K562 (cell line): ENCODE measurements around the gene MPPED1. TPM values are rescaled to one million over a fixed set of nuclear protein-coding genes. Genes with fewer than 3 reads are reported as not detected.

Experiments used
- ATAC-seq: fragments of 200-7000 bp; cut with Tn5 transposase; 3 replicates; pipeline ENCODE4 v1.9.1; 2020; ENCODE audit warnings: moderate library complexity
- BruUV-seq: library from RNA; stranded (reverse); fragments of 400-500 nt; replicated peaks from 2 replicates; lab custom pipeline; 2021; lab: Mats Ljungman, UMichigan
- CTCF ChIA-PET: fragments of 300-600 bp; formaldehyde crosslinking; extraction: SDS; loops from one replicate; lab custom pipeline; 2021; ENCODE audit warnings: low intra/inter-chr PET ratio; lab: Yijun Ruan, JAX
- POLR2A ChIA-PET: fragments of 300-600, 350-650 bp; sonication (Branson Sonifier 250); formaldehyde crosslinking; extraction: SDS; loops from one replicate; lab custom pipeline; 2021; ENCODE audit warnings: antibody characterized with exemption, inconsistent platforms; lab: Yijun Ruan, JAX
- DNase-seq, 4 experiments: peaks; one replicate each; pipeline versions ENCODE4 v3.0.0 to v3.0.0-alpha.2; 2011 to 2018; ENCODE audit warnings: low spot score in 3 of 4, mixed read lengths in 3 of 4; ENCODE audit errors: extremely low read depth in 1 of 4
- FAIRE-seq: peaks from 2 replicates; lab custom pipeline; 2011; peaks lifted over from hg19 to GRCh38; lab: Jason Lieb, UNC
- H2AFZ ChIP-seq: 2 replicates; pipeline ENCODE4 v1.6.0; 2011; ENCODE audit warnings: low read depth, low read length, control low read depth, inconsistent platforms
- H3K27ac ChIP-seq: fragments of 200-600 bp; 3 replicates; pipeline ENCODE4 v1.8.0; 2011; ENCODE audit warnings: low read depth, mild to moderate bottlenecking, control low read depth, inconsistent platforms, low read length, moderate library complexity, mixed read lengths; ENCODE audit errors: extremely low read depth
- H3K27me3 ChIP-seq, 2 experiments: fragments of 300-600 bp in 1 of 2; 2 replicates in 1 of 2; 3 replicates in 1 of 2; pipeline versions ENCODE4 v1.6.0 to v1.8.0; 2011; ENCODE audit warnings: inconsistent platforms in 2 of 2, low read length in 2 of 2, mild to moderate bottlenecking in 1 of 2, mixed read lengths in 1 of 2, moderate library complexity in 1 of 2; ENCODE audit not compliant: control insufficient read depth in 2 of 2, insufficient read depth in 2 of 2
- H3K36me3 ChIP-seq: fragments of 300-600 bp; 3 replicates; pipeline ENCODE4 v1.8.0; 2011; ENCODE audit warnings: mild to moderate bottlenecking, low read length, inconsistent platforms; ENCODE audit not compliant: control insufficient read depth, insufficient read depth
- H3K4me1 ChIP-seq, 2 experiments: fragments of 200-600 bp in 1 of 2; replicated peaks in 1 of 2; 2 replicates in 1 of 2; 3 replicates in 1 of 2; pipeline versions ENCODE4 v1.5.1 to v1.8.0; 2011; ENCODE audit warnings: inconsistent platforms in 2 of 2, low read length in 2 of 2, mild to moderate bottlenecking in 1 of 2, mixed read lengths in 1 of 2, moderate library complexity in 1 of 2; ENCODE audit not compliant: control insufficient read depth in 2 of 2, insufficient read depth in 2 of 2
- H3K4me2 ChIP-seq: 2 replicates; pipeline ENCODE4 v1.6.1; 2011; ENCODE audit warnings: low read length, control low read depth, inconsistent platforms, mixed read lengths; ENCODE audit not compliant: insufficient read depth
- H3K4me3 ChIP-seq: fragments of 200-600 bp; sonication (generic), shearing (Covaris generic); 2 replicates; pipeline ENCODE4 v1.5.1; 2016; ENCODE audit warnings: control low read depth, inconsistent platforms
- H3K79me2 ChIP-seq: fragments of 200-600 bp; 3 replicates; pipeline ENCODE4 v1.8.0; 2011; ENCODE audit warnings: low read length, inconsistent platforms; ENCODE audit not compliant: control insufficient read depth, insufficient read depth
- H3K9ac ChIP-seq, 2 experiments: 2 replicates each; pipeline versions ENCODE4 v1.6.0 to v1.6.1; 2011; ENCODE audit warnings: low read depth in 2 of 2, low read length in 2 of 2, control low read depth in 1 of 2, inconsistent platforms in 1 of 2, mild to moderate bottlenecking in 1 of 2, mixed read lengths in 1 of 2; ENCODE audit not compliant: insufficient read depth in 1 of 2
- H3K9me1 ChIP-seq: one replicate; pipeline ENCODE4 v1.6.0; 2011; ENCODE audit warnings: inconsistent platforms, mild to moderate bottlenecking, low read length, moderate library complexity; ENCODE audit not compliant: control insufficient read depth, insufficient read depth
- H3K9me3 ChIP-seq: replicated peaks from 2 replicates; pipeline ENCODE4 v1.5.1; 2011; ENCODE audit warnings: low read depth, low read length, inconsistent platforms; ENCODE audit not compliant: control insufficient read depth, insufficient read depth
- H4K20me1 ChIP-seq: replicated peaks from 2 replicates; pipeline ENCODE4 v1.6.1; 2011; ENCODE audit warnings: low read length, inconsistent platforms, mixed read lengths; ENCODE audit not compliant: control insufficient read depth, insufficient read depth
- HNRNPLL ChIP-seq: fragments of 200-400 bp; formaldehyde crosslinking; IDR thresholded peaks from 2 replicates; pipeline ENCODE4 v1.6.1; 2017; ENCODE audit warnings: low read length, low read depth, mild to moderate bottlenecking; ENCODE audit not compliant: poor library complexity, severe bottlenecking
- POLR2B ChIP-seq: fragments of 450-650 bp; IDR thresholded peaks from 2 replicates; pipeline ENCODE4 v1.6.1; 2018; ENCODE audit warnings: low read depth; ENCODE audit not compliant: partially characterized antibody
- RNF2 ChIP-seq: sonication (generic); IDR thresholded peaks from 2 replicates; pipeline ENCODE4 v1.6.1; 2016
- SMARCB1 ChIP-seq: IDR thresholded peaks from 2 replicates; pipeline ENCODE4 v1.6.1; 2011; ENCODE audit warnings: improper control_type of control experiment, low read depth; ENCODE audit not compliant: insufficient read length
- ZNF134 ChIP-seq: fragments of 250-450 bp; sonication (Bioruptor Pico); conservative IDR thresholded peaks from 2 replicates; pipeline ENCODE4 v1.4.0; 2020
- ZNF75A ChIP-seq: fragments of 450-650 bp; formaldehyde crosslinking; IDR thresholded peaks from 2 replicates; pipeline ENCODE4 v1.4.0; 2020; ENCODE audit warnings: mild to moderate bottlenecking
- WGBS: fragments of 100-300 bp; shearing (Covaris generic); methylation state at CpG from one replicate; pipeline ENCODE4 v1.1.6; 2016; ENCODE audit warnings: low coverage, mixed read lengths; ENCODE audit not compliant: insufficient coverage; ENCODE audit errors: missing lambda C conversion rate; 5-methylcytosine and 5-hydroxymethylcytosine counted together
- in situ Hi-C: fragments of 300-500 bp; cut with MboI; formaldehyde crosslinking; loops from 4 replicates; pipeline ENCODE4 v1.15.0; 2018; ENCODE audit warnings: inconsistent platforms, mixed read lengths
- intact Hi-C: fragments of 100-400 bp; cut with micrococcal nuclease; formaldehyde crosslinking; loops from 2 replicates; pipeline ENCODE4 v1.14.2; 2022
- polyA plus RNA-seq, 8 experiments: library from polyadenylated mRNA; depleted of rRNA in 4 of 8; stranded (reverse) in 5 of 8; unstranded in 3 of 8; fragments of >200 nt; fragmentation: Nextera tagmentation in 2 of 8; fragmentation: Illumina TruSeq in 1 of 8; extraction: Ambion mirVana in 2 of 8; extraction: Trizol in 1 of 8; gene quantifications; 2 replicates each; pipeline versions ENCODE4 v1.2.1 to v1.2.3, GENCODE V29; 2011 to 2014; ENCODE audit warnings: inconsistent platforms in 1 of 8, missing spikeins in 1 of 8
- total RNA-seq, 7 experiments: library from RNA; depleted of rRNA in 6 of 7; stranded (reverse); fragments of >200 nt in 6 of 7; fragmentation: Illumina TruSeq in 2 of 7; extraction: Trizol in 2 of 7; gene quantifications; 2 replicates each; pipeline versions ENCODE4 v1.2.1 to v1.2.3, GENCODE V29; 2011 to 2021; ENCODE audit warnings: low replicate concordance in 1 of 7

MPPED1 gene
- total and polyA plus RNA-seq, 9 of the 15 experiments (the other 6 are each of a cell fraction or from before 2014, with no cell fraction given), result not detected

DNA sequence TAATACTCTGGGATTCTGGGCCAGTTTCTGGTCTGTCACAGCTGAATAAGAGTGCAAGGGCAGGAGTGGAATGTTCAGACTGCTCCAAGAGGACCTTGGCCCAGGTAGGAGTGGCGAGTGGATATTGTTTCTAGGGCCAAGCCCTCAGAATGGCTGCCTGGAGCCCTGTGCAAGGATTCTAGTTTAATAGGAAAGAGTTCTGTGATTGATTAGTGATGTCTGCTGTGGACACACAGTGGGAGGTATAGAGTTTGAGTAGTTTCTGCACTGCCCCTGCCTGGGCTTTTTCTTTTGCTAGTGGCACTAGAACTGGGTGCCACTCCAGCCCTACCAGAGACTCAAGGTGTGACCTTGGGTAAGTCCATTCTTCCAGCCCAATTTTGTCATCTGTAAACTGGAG lies 9.7 kb upstream of the MPPED1 start (continued):
- TF ChIP-seq POLR2B, result no peak
- no peak for TF ChIP-seq SMARCB1

DNA sequence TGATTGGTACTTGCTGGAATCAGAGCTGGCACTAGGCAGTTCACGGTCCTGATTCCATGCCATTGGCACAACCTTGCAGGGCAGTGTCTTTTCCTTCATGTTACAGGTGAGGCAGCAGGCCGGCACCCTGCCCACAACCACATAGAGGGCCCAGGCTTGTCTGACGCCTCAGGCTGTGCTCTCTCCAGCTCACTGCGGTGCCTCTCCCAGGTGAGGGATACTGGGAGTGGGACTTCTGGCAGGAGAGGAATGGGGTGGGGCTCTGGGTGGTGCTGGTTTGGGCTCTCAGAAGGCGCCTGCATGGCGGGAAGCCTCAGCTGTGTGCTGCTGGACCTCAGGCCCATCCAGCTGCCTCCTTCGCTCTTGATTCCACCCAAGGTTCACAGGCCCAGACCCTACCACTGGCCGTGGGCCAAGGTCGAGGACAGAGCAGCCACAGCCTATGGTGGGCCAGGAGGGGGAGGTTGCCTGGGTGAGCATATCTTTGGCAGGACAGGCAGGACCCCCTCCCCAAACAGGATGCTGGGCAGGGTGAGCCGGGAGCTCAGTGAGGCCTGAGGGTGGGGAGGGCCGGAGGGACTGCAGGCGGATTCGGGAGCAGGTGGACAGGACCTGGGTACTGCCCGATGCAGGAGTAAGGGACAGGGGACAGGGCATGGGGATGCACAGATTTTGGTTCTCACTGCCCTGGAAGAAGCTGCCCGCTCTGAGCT lies 7.0 kb upstream of the MPPED1 start:
- TF ChIP-seq RNF2 (no peak), ZNF134 (no peak), ZNF75A (CRISPR knock-in tag) (no peak), HNRNPLL (no peak)
- H3K27me3 ChIP-seq, result peaks cover 0 to 2% of the 10 kb centered on the region in 2 experiments; a peak in 1 of 5 replicates
- ChIA-PET CTCF (no interaction called here), POLR2A (interaction anchor here (0.6 to 1.0 kb wide), 3 partner anchors 12 to 872 kb away, joined by 3 to 5 read pairs (median 3); no protein-coding TSS in a partner anchor)
- BruUV-seq, result no TSS peak
- DNase-seq (no peak), FAIRE-seq (no peak), ATAC-seq (no peak)
- no peaks in the 10 kb centered on the region for H3K9me3 ChIP-seq
- no peak overlapping the region for H3K4me2 ChIP-seq
- H3K4me1 ChIP-seq, result peaks cover 0 to 6% of the 10 kb centered on the region in 2 experiments; a peak in 2 of 5 replicates
- no peaks in the 10 kb centered on the region for H4K20me1 ChIP-seq
- H3K27ac ChIP-seq, result no peak overlapping the region
- no peak overlapping the region for H3K4me3 ChIP-seq
- H3K9me1 ChIP-seq, result no peaks in the 10 kb centered on the region
- H3K9ac ChIP-seq, result no peak overlapping the region
- no peaks in the 10 kb centered on the region for H3K36me3 ChIP-seq
- in situ Hi-C loops, result no loop called here
- WGBS, result 0% methylated on average over 15 of the region's 15 CpGs
- H3K79me2 ChIP-seq, result no peaks in the 10 kb centered on the region
- H2AFZ ChIP-seq, result no peak overlapping the region
- intact Hi-C loops, result no loop called here
